ENCODE measurements around the gene PTRHD1.

DNA sequence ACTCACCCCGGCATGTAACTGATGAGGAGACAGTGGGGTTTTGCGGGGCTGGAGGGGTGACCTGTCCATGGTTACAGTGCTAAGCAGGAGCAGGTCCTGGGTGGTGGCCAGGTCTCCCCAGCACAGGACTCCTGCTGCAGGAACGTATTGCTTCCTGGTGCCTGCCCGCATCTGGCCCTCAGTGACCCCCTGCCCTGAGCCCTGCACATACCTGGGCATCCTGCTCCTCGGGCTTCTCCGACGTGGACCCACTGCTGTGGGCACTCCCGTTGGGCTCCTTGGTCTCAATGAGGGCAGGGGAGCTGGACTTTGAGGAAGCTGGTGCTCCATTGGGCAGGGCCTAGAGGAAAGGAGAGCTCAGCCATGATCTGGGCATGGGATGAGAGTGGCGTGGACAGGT lies 43.5 kb upstream of the PTRHD1 start:
- TF ChIP-seq FOXA1 (IDR thresholded peaks at IDR 0.05): no peak
- no peak for TF ChIP-seq ARNT (IDR thresholded peaks at IDR 0.05)
- TF ChIP-seq ZNF384 (IDR thresholded peaks at IDR 0.05): no peak
- TF ChIP-seq SUZ12 (IDR thresholded peaks at IDR 0.05): no peak
- TF ChIP-seq SP1 (IDR thresholded peaks at IDR 0.05): no peak
- TF ChIP-seq TARDBP (IDR thresholded peaks at IDR 0.05): no peak
- no peak for TF ChIP-seq FOXM1 (IDR thresholded peaks at IDR 0.05; ENCODE audit: borderline replicate concordance)
- TF ChIP-seq CTBP1 (IDR thresholded peaks at IDR 0.05; ENCODE audit: borderline replicate concordance): no peak
- TF ChIP-seq, protein P1, sequence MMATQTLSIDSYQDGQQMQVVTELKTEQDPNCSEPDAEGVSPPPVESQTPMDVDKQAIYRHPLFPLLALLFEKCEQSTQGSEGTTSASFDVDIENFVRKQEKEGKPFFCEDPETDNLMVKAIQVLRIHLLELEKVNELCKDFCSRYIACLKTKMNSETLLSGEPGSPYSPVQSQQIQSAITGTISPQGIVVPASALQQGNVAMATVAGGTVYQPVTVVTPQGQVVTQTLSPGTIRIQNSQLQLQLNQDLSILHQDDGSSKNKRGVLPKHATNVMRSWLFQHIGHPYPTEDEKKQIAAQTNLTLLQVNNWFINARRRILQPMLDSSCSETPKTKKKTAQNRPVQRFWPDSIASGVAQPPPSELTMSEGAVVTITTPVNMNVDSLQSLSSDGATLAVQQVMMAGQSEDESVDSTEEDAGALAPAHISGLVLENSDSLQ (IDR thresholded peaks at IDR 0.05): no peak
- no peak for TF ChIP-seq FOXK2 (IDR thresholded peaks at IDR 0.05)
